HepG2 (cell line): ENCODE data around the gene GPS1. TPM values are rescaled to one million over a fixed set of nuclear protein-coding genes. Genes with fewer than 3 reads are reported as not detected.
A peak's percentile ranks its signal among the peaks of the same experiment; 100 is the strongest.

Experiments
- BCL6 ChIP-seq: IDR thresholded peaks from 2 replicates; pipeline ENCODE4 v1.6.1; 2016; ENCODE audit warnings: missing genetic modification reagents, missing compliant biosample characterization
- GABPB1 ChIP-seq: IDR thresholded peaks from 2 replicates; pipeline ENCODE4 v1.6.1; 2016; ENCODE audit warnings: mild to moderate bottlenecking, missing genetic modification reagents, moderate library complexity, missing compliant biosample characterization
- GATAD2A ChIP-seq: IDR thresholded peaks from 2 replicates; pipeline ENCODE4 v1.6.1; 2016
- HHEX ChIP-seq: IDR thresholded peaks from 2 replicates; pipeline ENCODE4 v1.6.1; 2016; ENCODE audit warnings: control low read depth
- RARG ChIP-seq: sonication (generic); formaldehyde crosslinking; IDR thresholded peaks from 2 replicates; pipeline ENCODE4 v1.4.0; 2020; ENCODE audit warnings: low read depth, mild to moderate bottlenecking, missing genetic modification reagents
- RBFOX2 ChIP-seq: fragments of 200-400 bp; formaldehyde crosslinking; IDR thresholded peaks from 2 replicates; pipeline ENCODE4 v1.6.1; 2017; ENCODE audit warnings: low read depth, mild to moderate bottlenecking, low read length
- SIX4 ChIP-seq: sonication (generic); formaldehyde crosslinking; IDR thresholded peaks from 2 replicates; pipeline ENCODE4 v1.4.0; 2020; ENCODE audit warnings: missing genetic modification reagents
- SOX6 ChIP-seq, 2 experiments: fragments of 450-650 bp in 1 of 2; sonication (generic) in 1 of 2; formaldehyde crosslinking in 1 of 2; IDR thresholded peaks; 2 replicates each; pipeline versions ENCODE4 v1.4.0 to v1.6.1; 2017 to 2020; ENCODE audit warnings: antibody characterized with exemption in 1 of 2, mild to moderate bottlenecking in 1 of 2, missing genetic modification reagents in 1 of 2
- SRSF1 ChIP-seq: fragments of 200-400 bp; formaldehyde crosslinking; optimal IDR thresholded peaks from 2 replicates; pipeline ENCODE3; 2017; ENCODE audit warnings: mild to moderate bottlenecking, low read depth, low read length, moderate library complexity
- U2AF1 ChIP-seq: fragments of 200-400 bp; formaldehyde crosslinking; optimal IDR thresholded peaks from 2 replicates; pipeline ENCODE3; 2017; ENCODE audit warnings: mild to moderate bottlenecking, low read depth, low read length
- ZNF326 ChIP-seq: sonication (generic); formaldehyde crosslinking; IDR thresholded peaks from 2 replicates; pipeline ENCODE4 v1.4.0; 2020; ENCODE audit warnings: missing genetic modification reagents, borderline replicate concordance
- polyA plus RNA-seq, 8 experiments: library from polyadenylated mRNA; depleted of rRNA in 3 of 8; stranded (reverse) in 7 of 8; unstranded in 1 of 8; fragments of >200 nt; fragmentation: Illumina TruSeq in 4 of 8; extraction: Trizol in 4 of 8; gene quantifications; 2 replicates each; pipeline versions ENCODE4 v1.2.1 to v1.2.3, GENCODE V29; 2011 to 2016; ENCODE audit warnings: low read depth in 4 of 8, missing spikeins in 1 of 8, mixed read lengths in 1 of 8; ENCODE audit not compliant: insufficient read depth in 1 of 8
- total RNA-seq, 5 experiments: library from RNA; depleted of rRNA; stranded (reverse); fragments of >200 nt; fragmentation: Illumina TruSeq; extraction: Trizol; gene quantifications; 2 replicates each; pipeline ENCODE4 v1.2.3, GENCODE V29; 2016; ENCODE audit warnings: low read depth in 1 of 5
- TF ChIP-seq, protein P1 (sequence below): sonication (generic); formaldehyde crosslinking; IDR thresholded peaks from 2 replicates; pipeline ENCODE4 v1.4.0; 2020; ENCODE audit warnings: mild to moderate bottlenecking, missing genetic modification reagents
- TF ChIP-seq, protein P2 (sequence below), 2 experiments: fragments of 450-650 bp in 1 of 2; sonication (generic) in 1 of 2; formaldehyde crosslinking in 1 of 2; IDR thresholded peaks; 2 replicates each; pipeline versions ENCODE4 v1.6.1 to v1.8.0; 2016 to 2022; ENCODE audit warnings: antibody characterized with exemption in 1 of 2, mild to moderate bottlenecking in 1 of 2, missing genetic modification reagents in 1 of 2
- TF ChIP-seq, protein P3 (sequence below): sonication (generic); formaldehyde crosslinking; IDR thresholded peaks from 2 replicates; pipeline ENCODE4 v1.4.0; 2020; ENCODE audit warnings: missing genetic modification reagents, borderline replicate concordance
- TF ChIP-seq, protein P4 (sequence below): sonication (generic); formaldehyde crosslinking; conservative IDR thresholded peaks from 2 replicates; pipeline ENCODE4 v1.8.0; 2022; ENCODE audit warnings: low read depth, missing genetic modification reagents
- TF ChIP-seq, protein P5 (sequence below): sonication (generic); formaldehyde crosslinking; IDR thresholded peaks from 2 replicates; pipeline ENCODE4 v1.4.0; 2020; ENCODE audit warnings: missing genetic modification reagents

GPS1 gene
- total and polyA plus RNA-seq, 2 of the 13 experiments (the other 11 are each of a cell fraction or from before 2014, with no cell fraction given): 124 to 128 TPM

DNA sequence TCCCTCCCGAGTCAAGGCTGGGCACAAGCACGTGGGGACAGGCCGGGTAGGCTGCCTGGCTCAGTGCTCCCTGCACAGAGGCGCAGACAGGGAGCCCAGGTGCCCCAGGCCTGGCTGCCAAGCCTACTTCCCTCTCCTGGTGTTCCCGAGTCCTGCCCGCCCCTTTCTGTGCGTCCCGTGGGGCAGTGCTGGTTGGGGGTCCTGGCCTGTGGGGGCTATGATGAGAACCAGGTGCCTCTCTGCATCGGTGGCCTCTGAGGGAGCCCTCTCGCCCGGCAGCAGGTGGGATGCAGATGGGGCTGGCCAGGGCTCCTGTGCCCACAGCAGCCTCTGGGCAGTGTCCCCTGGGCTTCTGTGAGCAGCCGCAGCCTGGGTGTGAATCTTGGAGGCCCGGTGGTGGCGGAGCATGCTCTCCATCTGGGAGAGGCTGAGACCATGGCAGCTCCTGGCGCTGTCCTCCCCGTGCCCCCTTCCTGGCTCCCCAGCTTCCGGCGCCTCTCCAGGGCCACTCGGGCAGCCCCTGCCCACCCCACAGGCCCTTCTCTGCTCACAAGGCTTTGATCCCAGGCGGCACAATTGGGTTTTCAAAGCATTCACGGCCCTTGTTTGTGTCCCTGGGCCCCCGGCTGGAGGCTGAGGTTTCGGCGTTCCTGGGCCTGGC lies 36.3 kb upstream of the GPS1 start (continued):
- TF ChIP-seq, protein P1, sequence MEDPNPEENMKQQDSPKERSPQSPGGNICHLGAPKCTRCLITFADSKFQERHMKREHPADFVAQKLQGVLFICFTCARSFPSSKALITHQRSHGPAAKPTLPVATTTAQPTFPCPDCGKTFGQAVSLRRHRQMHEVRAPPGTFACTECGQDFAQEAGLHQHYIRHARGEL (CRISPR knock-in tag): no peak
- TF ChIP-seq, protein P2, sequence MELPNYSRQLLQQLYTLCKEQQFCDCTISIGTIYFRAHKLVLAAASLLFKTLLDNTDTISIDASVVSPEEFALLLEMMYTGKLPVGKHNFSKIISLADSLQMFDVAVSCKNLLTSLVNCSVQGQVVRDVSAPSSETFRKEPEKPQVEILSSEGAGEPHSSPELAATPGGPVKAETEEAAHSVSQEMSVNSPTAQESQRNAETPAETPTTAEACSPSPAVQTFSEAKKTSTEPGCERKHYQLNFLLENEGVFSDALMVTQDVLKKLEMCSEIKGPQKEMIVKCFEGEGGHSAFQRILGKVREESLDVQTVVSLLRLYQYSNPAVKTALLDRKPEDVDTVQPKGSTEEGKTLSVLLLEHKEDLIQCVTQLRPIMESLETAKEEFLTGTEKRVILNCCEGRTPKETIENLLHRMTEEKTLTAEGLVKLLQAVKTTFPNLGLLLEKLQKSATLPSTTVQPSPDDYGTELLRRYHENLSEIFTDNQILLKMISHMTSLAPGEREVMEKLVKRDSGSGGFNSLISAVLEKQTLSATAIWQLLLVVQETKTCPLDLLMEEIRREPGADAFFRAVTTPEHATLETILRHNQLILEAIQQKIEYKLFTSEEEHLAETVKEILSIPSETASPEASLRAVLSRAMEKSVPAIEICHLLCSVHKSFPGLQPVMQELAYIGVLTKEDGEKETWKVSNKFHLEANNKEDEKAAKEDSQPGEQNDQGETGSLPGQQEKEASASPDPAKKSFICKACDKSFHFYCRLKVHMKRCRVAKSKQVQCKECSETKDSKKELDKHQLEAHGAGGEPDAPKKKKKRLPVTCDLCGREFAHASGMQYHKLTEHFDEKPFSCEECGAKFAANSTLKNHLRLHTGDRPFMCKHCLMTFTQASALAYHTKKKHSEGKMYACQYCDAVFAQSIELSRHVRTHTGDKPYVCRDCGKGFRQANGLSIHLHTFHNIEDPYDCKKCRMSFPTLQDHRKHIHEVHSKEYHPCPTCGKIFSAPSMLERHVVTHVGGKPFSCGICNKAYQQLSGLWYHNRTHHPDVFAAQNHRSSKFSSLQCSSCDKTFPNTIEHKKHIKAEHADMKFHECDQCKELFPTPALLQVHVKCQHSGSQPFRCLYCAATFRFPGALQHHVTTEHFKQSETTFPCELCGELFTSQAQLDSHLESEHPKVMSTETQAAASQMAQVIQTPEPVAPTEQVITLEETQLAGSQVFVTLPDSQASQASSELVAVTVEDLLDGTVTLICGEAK (IDR thresholded peaks at IDR 0.05): no peak
- TF ChIP-seq, protein P2 (CRISPR knock-in tag; IDR thresholded peaks at IDR 0.05): peak; percentile 28; the same call in 1 of the 2 replicates
- TF ChIP-seq GATAD2A (CRISPR knock-in tag) (peak; percentile 81), RBFOX2 (peak; percentile 75), GABPB1 (peak; percentile 82), SIX4 (CRISPR knock-in tag) (no peak), RARG (no peak), ZNF326 (CRISPR knock-in tag) (peak; percentile 85; the same call in 1 of the 2 replicates), U2AF1 (peak; percentile 56), SRSF1 (peak; percentile 88), SOX6 (IDR thresholded peaks at IDR 0.05) (no peak), SOX6 (CRISPR knock-in tag; IDR thresholded peaks at IDR 0.05) (peak; percentile 85), HHEX (CRISPR knock-in tag) (peak; percentile 51), BCL6 (CRISPR knock-in tag) (peak; percentile 57; the same call in 1 of the 2 replicates)
- TF ChIP-seq, protein P3, sequence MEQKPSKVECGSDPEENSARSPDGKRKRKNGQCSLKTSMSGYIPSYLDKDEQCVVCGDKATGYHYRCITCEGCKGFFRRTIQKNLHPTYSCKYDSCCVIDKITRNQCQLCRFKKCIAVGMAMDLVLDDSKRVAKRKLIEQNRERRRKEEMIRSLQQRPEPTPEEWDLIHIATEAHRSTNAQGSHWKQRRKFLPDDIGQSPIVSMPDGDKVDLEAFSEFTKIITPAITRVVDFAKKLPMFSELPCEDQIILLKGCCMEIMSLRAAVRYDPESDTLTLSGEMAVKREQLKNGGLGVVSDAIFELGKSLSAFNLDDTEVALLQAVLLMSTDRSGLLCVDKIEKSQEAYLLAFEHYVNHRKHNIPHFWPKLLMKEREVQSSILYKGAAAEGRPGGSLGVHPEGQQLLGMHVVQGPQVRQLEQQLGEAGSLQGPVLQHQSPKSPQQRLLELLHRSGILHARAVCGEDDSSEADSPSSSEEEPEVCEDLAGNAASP (CRISPR knock-in tag): peak; percentile 77; the same call in 1 of the 2 replicates
- TF ChIP-seq, protein P4, sequence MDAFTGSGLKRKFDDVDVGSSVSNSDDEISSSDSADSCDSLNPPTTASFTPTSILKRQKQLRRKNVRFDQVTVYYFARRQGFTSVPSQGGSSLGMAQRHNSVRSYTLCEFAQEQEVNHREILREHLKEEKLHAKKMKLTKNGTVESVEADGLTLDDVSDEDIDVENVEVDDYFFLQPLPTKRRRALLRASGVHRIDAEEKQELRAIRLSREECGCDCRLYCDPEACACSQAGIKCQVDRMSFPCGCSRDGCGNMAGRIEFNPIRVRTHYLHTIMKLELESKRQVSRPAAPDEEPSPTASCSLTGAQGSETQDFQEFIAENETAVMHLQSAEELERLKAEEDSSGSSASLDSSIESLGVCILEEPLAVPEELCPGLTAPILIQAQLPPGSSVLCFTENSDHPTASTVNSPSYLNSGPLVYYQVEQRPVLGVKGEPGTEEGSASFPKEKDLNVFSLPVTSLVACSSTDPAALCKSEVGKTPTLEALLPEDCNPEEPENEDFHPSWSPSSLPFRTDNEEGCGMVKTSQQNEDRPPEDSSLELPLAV (CRISPR knock-in tag): no peak
- TF ChIP-seq, protein P5, sequence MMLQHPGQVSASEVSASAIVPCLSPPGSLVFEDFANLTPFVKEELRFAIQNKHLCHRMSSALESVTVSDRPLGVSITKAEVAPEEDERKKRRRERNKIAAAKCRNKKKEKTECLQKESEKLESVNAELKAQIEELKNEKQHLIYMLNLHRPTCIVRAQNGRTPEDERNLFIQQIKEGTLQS (CRISPR knock-in tag): no peak
